GM18868 (cell line): Measurements from ENCODE around the gene KRT83.
A peak's percentile ranks its signal among the peaks of the same experiment; 100 is the strongest.
"Not testable (repeated sequence)": the region's sequence is repeated elsewhere in the genome, so short reads cannot be mapped to it uniquely, and the experiment has no call there.

ENCODE experiments used
- ATAC-seq: cut with Tn5 transposase; IDR thresholded peaks from one replicate; pipeline ENCODE4 v1.9.1; 2021; ENCODE audit warnings: mild to moderate bottlenecking, moderate library complexity; ENCODE audit not compliant: unreplicated experiment

The KRT83 gene

GRCh38 chr12:52290483-52291134, 30.6 kb downstream of the KRT83 start:
- ATAC-seq: not testable (repeated sequence)

GRCh38 chr12:52287816-52288805, 33.1 kb downstream of the KRT83 start:
- peak; percentile 47 for ATAC-seq

GRCh38 chr12:52286857-52287785, 34.1 kb downstream of the KRT83 start:
- not testable (repeated sequence) for ATAC-seq

- ATAC-seq: no peak
These were observed 35.2 kb downstream of the KRT83 start for GRCh38 chr12:52285851-52286530.

- no peak for ATAC-seq
These were observed 35.9 kb downstream of the KRT83 start for GRCh38 chr12:52285172-52285745.

- ATAC-seq: no peak
These were observed 36.5 kb downstream of the KRT83 start for GRCh38 chr12:52284562-52285171.

- ATAC-seq: no peak
These were observed 40.2 kb downstream of the KRT83 start for GRCh38 chr12:52280796-52281560.

GRCh38 chr12:52280319-52280795, 40.8 kb downstream of the KRT83 start:
- ATAC-seq: no peak

GRCh38 chr12:52279422-52280318, 41.5 kb downstream of the KRT83 start:
- ATAC-seq: no peak

GRCh38 chr12:52278575-52279421, 42.4 kb downstream of the KRT83 start:
- peak; percentile 77 for ATAC-seq

GRCh38 chr12:52277486-52278245, 43.5 kb downstream of the KRT83 start:
- no peak for ATAC-seq

- no peak for ATAC-seq
These were observed 45.5 kb downstream of the KRT83 start for GRCh38 chr12:52275686-52276085.

GRCh38 chr12:52274521-52275120, 46.6 kb downstream of the KRT83 start, which contains the start of gene KRT86:
TSS of gene KRT86 (plus strand) at chr12:52274645. CDS start at chr12:52301917, 27,272 bp downstream.
- ATAC-seq: no peak

GRCh38 chr12:52271158-52271557, 50.0 kb downstream of the KRT83 start:
- ATAC-seq: no peak

GRCh38 chr12:52270541-52271070, 50.6 kb downstream of the KRT83 start:
- no peak for ATAC-seq
